Measurements from ENCODE around the gene MMP1. TPM values are rescaled to one million over a fixed set of nuclear protein-coding genes. Genes with fewer than 3 reads are reported as not detected.

Gene MMP1
- total RNA-seq, 3 donors from 2014 or later, result not detected

DNA sequence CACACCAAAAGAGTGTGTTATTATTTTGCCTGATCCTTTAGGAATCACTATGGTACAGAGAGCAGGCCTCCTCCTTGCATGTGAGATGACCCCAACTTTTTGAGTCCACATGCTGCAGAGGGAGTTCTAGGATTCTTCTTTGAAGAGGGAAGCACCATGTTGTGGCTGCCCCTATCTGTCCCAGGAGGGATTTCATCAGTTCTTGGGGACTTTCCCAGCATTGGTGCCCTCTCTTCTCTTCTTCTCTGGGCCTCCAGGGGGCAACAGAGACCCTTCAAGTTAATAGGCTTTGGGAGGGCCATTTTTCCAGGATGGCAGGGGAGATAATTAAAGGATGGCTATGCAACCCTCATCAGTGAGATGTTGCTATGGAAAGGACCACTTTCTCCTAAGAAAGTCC lies 3.6 kb downstream of the MMP1 start:
- no peak for DNase-seq (ENCODE audit: low spot score in 2 of 2)
- no peaks in the 10 kb centered on the region for H3K27me3 ChIP-seq
- no peaks in the 10 kb centered on the region for H3K36me3 ChIP-seq
- H3K9me3 ChIP-seq, result no peaks in the 10 kb centered on the region
- H3K4me1 ChIP-seq, result no peaks in the 10 kb centered on the region
- H3K27ac ChIP-seq, result no peak overlapping the region
- H3K4me3 ChIP-seq, result no peak overlapping the region
- no peak for TF ChIP-seq POLR2AphosphoS5 (IDR thresholded peaks at IDR 0.05)
- TF ChIP-seq, protein P1, sequence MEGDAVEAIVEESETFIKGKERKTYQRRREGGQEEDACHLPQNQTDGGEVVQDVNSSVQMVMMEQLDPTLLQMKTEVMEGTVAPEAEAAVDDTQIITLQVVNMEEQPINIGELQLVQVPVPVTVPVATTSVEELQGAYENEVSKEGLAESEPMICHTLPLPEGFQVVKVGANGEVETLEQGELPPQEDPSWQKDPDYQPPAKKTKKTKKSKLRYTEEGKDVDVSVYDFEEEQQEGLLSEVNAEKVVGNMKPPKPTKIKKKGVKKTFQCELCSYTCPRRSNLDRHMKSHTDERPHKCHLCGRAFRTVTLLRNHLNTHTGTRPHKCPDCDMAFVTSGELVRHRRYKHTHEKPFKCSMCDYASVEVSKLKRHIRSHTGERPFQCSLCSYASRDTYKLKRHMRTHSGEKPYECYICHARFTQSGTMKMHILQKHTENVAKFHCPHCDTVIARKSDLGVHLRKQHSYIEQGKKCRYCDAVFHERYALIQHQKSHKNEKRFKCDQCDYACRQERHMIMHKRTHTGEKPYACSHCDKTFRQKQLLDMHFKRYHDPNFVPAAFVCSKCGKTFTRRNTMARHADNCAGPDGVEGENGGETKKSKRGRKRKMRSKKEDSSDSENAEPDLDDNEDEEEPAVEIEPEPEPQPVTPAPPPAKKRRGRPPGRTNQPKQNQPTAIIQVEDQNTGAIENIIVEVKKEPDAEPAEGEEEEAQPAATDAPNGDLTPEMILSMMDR (IDR thresholded peaks at IDR 0.05), result no peak
- TF ChIP-seq POLR2A (IDR thresholded peaks at IDR 0.05), result no peak
- intact Hi-C loops (cut with DNase I; ENCODE audit: low total_unique reads), result no loop called here

- Histone ChIP-seq H3K4me1 (no peaks in the 10 kb centered on the region), H3K27ac (no peak overlapping the region), H3K27me3 (no peaks in the 10 kb centered on the region), H3K9me3 (no peaks in the 10 kb centered on the region), H3K4me3 (no peak overlapping the region), H3K36me3 (no peaks in the 10 kb centered on the region)
- TF ChIP-seq, protein P1 (IDR thresholded peaks at IDR 0.05), result no peak
- intact Hi-C loops (cut with DNase I; ENCODE audit: low total_unique reads), result no loop called here
- no peak for DNase-seq (ENCODE audit: low spot score in 2 of 2)
These were observed 4.2 kb downstream of the MMP1 start for GRCh38 chr11:102793677-102794290.

DNA sequence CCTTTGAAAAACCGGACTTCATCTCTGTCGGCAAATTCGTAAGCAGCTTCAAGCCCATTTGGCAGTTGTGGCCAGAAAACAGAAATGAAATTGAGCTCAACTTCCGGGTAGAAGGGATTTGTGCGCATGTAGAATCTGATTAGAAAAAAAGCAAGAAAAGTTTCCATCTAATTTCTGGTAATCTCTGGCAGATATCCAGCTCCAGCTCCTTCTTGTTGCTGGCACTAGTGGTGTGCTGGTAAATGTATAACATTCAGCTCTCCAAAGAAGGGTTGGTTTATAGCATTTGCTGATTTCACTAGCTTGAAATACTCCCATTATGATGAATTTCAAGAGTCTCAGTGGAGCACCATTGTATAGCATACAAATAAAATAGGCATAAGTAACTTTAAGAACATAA lies 5.4 kb downstream of the MMP1 start:
- intact Hi-C loops (cut with DNase I; ENCODE audit: low total_unique reads), result no loop called here
- no peaks in the 10 kb centered on the region for H3K36me3 ChIP-seq
- no peaks in the 10 kb centered on the region for H3K27me3 ChIP-seq
- H3K27ac ChIP-seq, result no peak overlapping the region
- TF ChIP-seq, protein P1 (IDR thresholded peaks at IDR 0.05), result no peak
- TF ChIP-seq POLR2A (IDR thresholded peaks at IDR 0.05), result no peak
- TF ChIP-seq POLR2AphosphoS5 (IDR thresholded peaks at IDR 0.05), result no peak
- H3K4me1 ChIP-seq, result no peaks in the 10 kb centered on the region
- no peaks in the 10 kb centered on the region for H3K9me3 ChIP-seq
- H3K4me3 ChIP-seq, result no peak overlapping the region
- DNase-seq (ENCODE audit: low spot score in 2 of 2), result no peak

DNA sequence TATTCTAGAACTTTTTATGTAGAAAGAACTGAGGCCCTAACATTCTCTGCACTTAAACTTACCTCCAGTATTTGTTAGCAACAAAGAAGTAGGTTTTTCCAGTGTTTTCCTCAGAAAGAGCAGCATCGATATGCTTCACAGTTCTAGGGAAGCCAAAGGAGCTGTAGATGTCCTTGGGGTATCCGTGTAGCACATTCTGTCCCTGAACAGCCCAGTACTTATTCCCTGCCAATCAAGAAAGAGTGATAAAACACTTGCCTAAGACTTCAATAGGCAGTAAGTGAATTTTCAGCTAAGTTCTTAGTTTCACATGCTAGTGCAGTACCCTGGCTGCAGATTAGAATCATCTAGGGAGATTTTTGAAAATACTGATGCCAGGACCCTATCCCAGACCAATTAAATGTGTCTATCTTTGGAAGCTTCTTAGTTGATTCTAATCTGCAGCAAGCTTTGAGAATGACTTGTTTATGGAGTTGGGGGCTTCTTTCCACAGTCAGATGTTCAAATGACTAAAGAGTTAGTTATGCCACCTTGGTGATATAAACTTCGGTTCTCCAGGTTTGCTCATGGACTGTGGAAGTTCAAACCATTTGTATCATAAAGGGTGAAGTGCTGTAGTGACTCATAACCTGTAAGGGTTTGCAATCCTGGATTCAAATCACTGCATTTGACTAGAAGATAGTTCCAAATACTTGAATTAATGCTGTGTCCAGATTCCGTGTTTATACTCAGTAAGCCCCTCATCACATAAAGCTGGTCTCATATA lies 6.5 kb downstream of the MMP1 start:
- DNase-seq (ENCODE audit: low spot score in 2 of 2), result no peak
- H3K27ac ChIP-seq, result no peak overlapping the region
- no peaks in the 10 kb centered on the region for H3K36me3 ChIP-seq

More for the DNA sequence above, 6.5 kb downstream of the MMP1 start:
- H3K9me3 ChIP-seq, result no peaks in the 10 kb centered on the region
- intact Hi-C loops (cut with DNase I; ENCODE audit: low total_unique reads), result no loop called here
- no peak overlapping the region for H3K4me3 ChIP-seq
- TF ChIP-seq, protein P1 (IDR thresholded peaks at IDR 0.05), result no peak
- TF ChIP-seq POLR2A (IDR thresholded peaks at IDR 0.05), result no peak
- no peak for TF ChIP-seq POLR2AphosphoS5 (IDR thresholded peaks at IDR 0.05)
- no peaks in the 10 kb centered on the region for H3K4me1 ChIP-seq
- no peaks in the 10 kb centered on the region for H3K27me3 ChIP-seq

All from breast epithelium (tissue), 4 donors.